Measurements from ENCODE around the gene TSHB.

DNA sequence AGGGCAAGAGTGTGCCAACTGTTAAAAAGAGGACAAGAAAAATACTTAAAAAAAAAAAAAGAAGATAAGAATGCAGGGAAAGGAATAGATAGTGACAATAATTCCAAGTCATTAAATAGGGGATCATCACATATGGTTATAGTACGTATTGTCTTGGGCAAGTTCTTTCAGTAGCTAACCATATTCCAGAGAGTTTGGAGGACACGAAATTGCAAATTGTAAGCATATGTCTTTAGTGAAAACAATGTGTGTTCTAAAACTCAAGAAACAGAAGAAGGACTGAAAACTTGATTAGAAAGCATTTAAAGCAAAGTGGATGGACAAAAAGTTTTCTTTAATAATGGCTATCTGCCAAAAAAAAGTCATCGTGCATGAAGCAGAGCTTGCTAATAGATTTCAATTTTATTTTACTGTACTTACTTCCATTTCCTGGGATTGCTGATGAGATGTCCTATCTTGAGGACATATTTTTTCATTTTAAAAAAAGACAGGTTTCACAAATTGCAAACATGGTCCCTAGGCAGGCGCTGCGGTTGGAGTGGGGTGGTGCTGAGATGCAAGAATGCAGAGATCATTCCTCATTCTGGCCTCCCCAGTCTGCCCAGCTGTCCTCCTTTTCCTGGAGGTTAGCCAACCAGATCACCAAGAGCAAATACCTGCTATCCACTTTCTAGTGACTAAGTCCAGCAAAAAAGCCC, 47.8 kb downstream of the TSHB start:
- TF ChIP-seq, protein P1, sequence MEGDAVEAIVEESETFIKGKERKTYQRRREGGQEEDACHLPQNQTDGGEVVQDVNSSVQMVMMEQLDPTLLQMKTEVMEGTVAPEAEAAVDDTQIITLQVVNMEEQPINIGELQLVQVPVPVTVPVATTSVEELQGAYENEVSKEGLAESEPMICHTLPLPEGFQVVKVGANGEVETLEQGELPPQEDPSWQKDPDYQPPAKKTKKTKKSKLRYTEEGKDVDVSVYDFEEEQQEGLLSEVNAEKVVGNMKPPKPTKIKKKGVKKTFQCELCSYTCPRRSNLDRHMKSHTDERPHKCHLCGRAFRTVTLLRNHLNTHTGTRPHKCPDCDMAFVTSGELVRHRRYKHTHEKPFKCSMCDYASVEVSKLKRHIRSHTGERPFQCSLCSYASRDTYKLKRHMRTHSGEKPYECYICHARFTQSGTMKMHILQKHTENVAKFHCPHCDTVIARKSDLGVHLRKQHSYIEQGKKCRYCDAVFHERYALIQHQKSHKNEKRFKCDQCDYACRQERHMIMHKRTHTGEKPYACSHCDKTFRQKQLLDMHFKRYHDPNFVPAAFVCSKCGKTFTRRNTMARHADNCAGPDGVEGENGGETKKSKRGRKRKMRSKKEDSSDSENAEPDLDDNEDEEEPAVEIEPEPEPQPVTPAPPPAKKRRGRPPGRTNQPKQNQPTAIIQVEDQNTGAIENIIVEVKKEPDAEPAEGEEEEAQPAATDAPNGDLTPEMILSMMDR (conservative IDR thresholded peaks at IDR 0.05; ENCODE audit: low read length) = no peak
- TF ChIP-seq EZH2phosphoT487 (IDR thresholded peaks at IDR 0.05; ENCODE audit: borderline replicate concordance, low read depth, low read length) = no peak

All from OCI-LY7 (cell line).